HepG2 (cell line): Measurements from ENCODE around the gene COBL. TPM values are rescaled to one million over a fixed set of nuclear protein-coding genes. Genes with fewer than 3 reads are reported as not detected.

Experiments used
- ATAC-seq: fragments of 200-7000 bp; cut with Tn5 transposase; 3 replicates; pipeline ENCODE4 v1.9.1; 2020; ENCODE audit warnings: mild to moderate bottlenecking, moderate library complexity
- BruUV-seq: library from RNA; stranded (reverse); fragments of 400-500 nt; replicated peaks from 2 replicates; lab custom pipeline; 2021; lab: Mats Ljungman, UMichigan
- CTCF ChIA-PET: fragments of 300-600 bp; formaldehyde crosslinking; extraction: SDS; loops from one replicate; lab custom pipeline; 2021; ENCODE audit warnings: low total read pairs, inconsistent platforms, low intra/inter-chr PET ratio; lab: Yijun Ruan, JAX
- POLR2A ChIA-PET: fragments of 350-600 bp; sonication (Branson Sonifier 250); formaldehyde crosslinking; loops from one replicate; lab custom pipeline; 2020; ENCODE audit warnings: antibody characterized with exemption, inconsistent platforms; lab: Yijun Ruan, JAX
- DNase-seq: peaks from one replicate; pipeline ENCODE4 v3.0.0-alpha.2; 2015; ENCODE audit warnings: low spot score
- FAIRE-seq: peaks from 3 replicates; lab custom pipeline; 2011; peaks lifted over from hg19 to GRCh38; lab: Jason Lieb, UNC
- H2AFZ ChIP-seq: one replicate; pipeline ENCODE4 v1.6.1; 2011; ENCODE audit warnings: low read length, inconsistent platforms
- H3K27ac ChIP-seq: fragments of 300-600 bp; 3 replicates; pipeline ENCODE4 v1.8.0; 2011; ENCODE audit warnings: mixed run types, mild to moderate bottlenecking, mixed read lengths, low read length, inconsistent platforms; ENCODE audit not compliant: insufficient read depth; ENCODE audit errors: extremely low read length
- H3K27me3 ChIP-seq, 2 experiments: fragments of 200-600 bp in 1 of 2; 2 replicates in 1 of 2; 3 replicates in 1 of 2; pipeline versions ENCODE4 v1.6.0 to v1.8.0; 2011; ENCODE audit warnings: low read length in 2 of 2, mild to moderate bottlenecking in 2 of 2, moderate library complexity in 2 of 2, inconsistent platforms in 1 of 2; ENCODE audit not compliant: insufficient read depth in 2 of 2, control insufficient read depth in 1 of 2
- H3K36me3 ChIP-seq, 2 experiments: fragments of 200-600 bp in 1 of 2; replicated peaks in 1 of 2; 2 replicates in 1 of 2; 3 replicates in 1 of 2; pipeline versions ENCODE4 v1.5.1 to v1.8.0; 2011; ENCODE audit warnings: low read length in 2 of 2, inconsistent platforms in 1 of 2; ENCODE audit not compliant: insufficient read depth in 2 of 2, control insufficient read depth in 1 of 2
- H3K4me1 ChIP-seq: 2 replicates; pipeline ENCODE4 v1.5.1; 2012; ENCODE audit warnings: low read length, inconsistent platforms; ENCODE audit not compliant: insufficient read depth
- H3K4me2 ChIP-seq: 2 replicates; pipeline ENCODE4 v1.6.0; 2011; ENCODE audit warnings: low read depth, low read length, inconsistent platforms
- H3K4me3 ChIP-seq, 3 experiments: fragments of 200-600 bp in 1 of 3; sonication (generic), shearing (Covaris generic) in 1 of 3; replicated peaks in 1 of 3; 2 replicates each; pipeline ENCODE4 v1.5.1; 2011 to 2016; ENCODE audit warnings: low read length in 3 of 3, inconsistent platforms in 2 of 3, low read depth in 2 of 3, mild to moderate bottlenecking in 2 of 3, control low read depth in 1 of 3, mixed read lengths in 1 of 3; ENCODE audit not compliant: insufficient read depth in 1 of 3
- H3K79me2 ChIP-seq: one replicate; pipeline ENCODE4 v1.6.1; 2011; ENCODE audit warnings: low read length, inconsistent platforms; ENCODE audit not compliant: insufficient read depth
- H3K9ac ChIP-seq: 2 replicates; pipeline ENCODE4 v1.6.0; 2011; ENCODE audit warnings: mild to moderate bottlenecking, low read depth, low read length, inconsistent platforms; ENCODE audit not compliant: insufficient read depth
- H3K9me3 ChIP-seq: 2 replicates; pipeline ENCODE4 v1.5.1; 2012; ENCODE audit warnings: mild to moderate bottlenecking, low read length
- H4K20me1 ChIP-seq: 2 replicates; pipeline ENCODE4 v1.6.0; 2011; ENCODE audit warnings: inconsistent platforms, mild to moderate bottlenecking, low read length, moderate library complexity; ENCODE audit not compliant: insufficient read depth
- HNF4A ChIP-seq: sonication (generic); formaldehyde crosslinking; IDR thresholded peaks from 2 replicates; pipeline ENCODE4 v1.4.0; 2020; ENCODE audit warnings: missing genetic modification reagents
- IRF2 ChIP-seq: IDR thresholded peaks from 2 replicates; pipeline ENCODE4 v1.6.1; 2018; ENCODE audit warnings: missing genetic modification reagents, missing compliant biosample characterization
- ISL2 ChIP-seq: sonication (generic); formaldehyde crosslinking; IDR thresholded peaks from 2 replicates; pipeline ENCODE4 v1.5.0; 2020; ENCODE audit warnings: missing genetic modification reagents
- NFATC3 ChIP-seq: sonication (generic); formaldehyde crosslinking; IDR thresholded peaks from 2 replicates; pipeline ENCODE4 v1.5.1; 2020; ENCODE audit warnings: mild to moderate bottlenecking, missing genetic modification reagents
- PHF8 ChIP-seq: sonication (generic); formaldehyde crosslinking; IDR thresholded peaks from 2 replicates; pipeline ENCODE4 v1.5.0; 2020; ENCODE audit warnings: missing genetic modification reagents
- THAP11 ChIP-seq: IDR thresholded peaks from 2 replicates; pipeline ENCODE4 v1.6.1; 2016; ENCODE audit warnings: missing biosample characterization, missing genetic modification reagents
- ZMYM4 ChIP-seq: sonication (generic); formaldehyde crosslinking; IDR thresholded peaks from 2 replicates; pipeline ENCODE4 v1.8.1; 2023; ENCODE audit warnings: mild to moderate bottlenecking, missing genetic modification reagents
- ZNF160 ChIP-seq: sonication (generic); formaldehyde crosslinking; IDR thresholded peaks from 2 replicates; pipeline ENCODE4 v1.8.0; 2022; ENCODE audit warnings: mild to moderate bottlenecking, inconsistent platforms, missing genetic modification reagents
- ZNF260 ChIP-seq: sonication (generic); formaldehyde crosslinking; IDR thresholded peaks from 2 replicates; pipeline ENCODE4 v1.4.0; 2020; ENCODE audit warnings: missing genetic modification reagents, low read depth, mild to moderate bottlenecking, borderline replicate concordance
- ZNF432 ChIP-seq: sonication (generic); formaldehyde crosslinking; IDR thresholded peaks from 2 replicates; pipeline ENCODE4 v1.5.0; 2020; ENCODE audit warnings: missing genetic modification reagents, mild to moderate bottlenecking, borderline replicate concordance
- ZNF703 ChIP-seq: sonication (generic); formaldehyde crosslinking; IDR thresholded peaks from 2 replicates; pipeline ENCODE4 v1.5.1; 2020; ENCODE audit warnings: missing genetic modification reagents, mild to moderate bottlenecking, moderate library complexity, borderline replicate concordance
- ZNF782 ChIP-seq: sonication (generic); formaldehyde crosslinking; IDR thresholded peaks from 2 replicates; pipeline ENCODE4 v1.4.0; 2020; ENCODE audit warnings: missing genetic modification reagents, mild to moderate bottlenecking, borderline replicate concordance
- ZNF792 ChIP-seq: IDR thresholded peaks from 2 replicates; pipeline ENCODE4 v1.6.1; 2016
- ZSCAN21 ChIP-seq: sonication (generic); formaldehyde crosslinking; IDR thresholded peaks from 2 replicates; pipeline ENCODE4 v1.8.0; 2022; ENCODE audit warnings: mild to moderate bottlenecking, missing genetic modification reagents, moderate library complexity, borderline replicate concordance
- ZZZ3 ChIP-seq: sonication (generic); formaldehyde crosslinking; IDR thresholded peaks from 2 replicates; pipeline ENCODE4 v1.4.0; 2020; ENCODE audit warnings: missing genetic modification reagents, mild to moderate bottlenecking, borderline replicate concordance
- WGBS: methylation state at CpG from one replicate; pipeline ENCODE4 v1.1.6; 2017; ENCODE audit warnings: low lambda C conversion rate; 5-methylcytosine and 5-hydroxymethylcytosine counted together
- in situ Hi-C: cut with HindIII; loops from 2 replicates; pipeline ENCODE4 v1.10.0; 2017; ENCODE audit warnings: low pct_unique_long_range_greater_than_20kb; ENCODE audit not compliant: extremely low pct_ligation_motif_present
- intact Hi-C: fragments of 100-400 bp; cut with micrococcal nuclease; formaldehyde crosslinking; loops from one replicate; pipeline ENCODE4 v1.10.0; 2022; ENCODE audit not compliant: unreplicated experiment
- polyA plus RNA-seq, 8 experiments: library from polyadenylated mRNA; depleted of rRNA in 3 of 8; stranded (reverse) in 7 of 8; unstranded in 1 of 8; fragments of >200 nt; fragmentation: Illumina TruSeq in 4 of 8; extraction: Trizol in 4 of 8; gene quantifications; 2 replicates each; pipeline versions ENCODE4 v1.2.1 to v1.2.3, GENCODE V29; 2011 to 2016; ENCODE audit warnings: low read depth in 4 of 8, missing spikeins in 1 of 8, mixed read lengths in 1 of 8; ENCODE audit not compliant: insufficient read depth in 1 of 8
- total RNA-seq, 5 experiments: library from RNA; depleted of rRNA; stranded (reverse); fragments of >200 nt; fragmentation: Illumina TruSeq; extraction: Trizol; gene quantifications; 2 replicates each; pipeline ENCODE4 v1.2.3, GENCODE V29; 2016; ENCODE audit warnings: low read depth in 1 of 5
- TF ChIP-seq, protein P1 (sequence below): sonication (generic); formaldehyde crosslinking; conservative IDR thresholded peaks from 2 replicates; pipeline ENCODE4 v1.8.0; 2022; ENCODE audit warnings: mild to moderate bottlenecking, moderate library complexity, missing genetic modification reagents
- TF ChIP-seq, protein P2 (sequence below): sonication (generic); formaldehyde crosslinking; IDR thresholded peaks from 2 replicates; pipeline ENCODE4 v1.5.1; 2020; ENCODE audit warnings: mild to moderate bottlenecking, moderate library complexity, missing genetic modification reagents
- TF ChIP-seq, protein P3 (sequence below): sonication (generic); formaldehyde crosslinking; IDR thresholded peaks from 2 replicates; pipeline ENCODE4 v1.8.0; 2022; ENCODE audit warnings: mild to moderate bottlenecking, missing genetic modification reagents, borderline replicate concordance

Gene COBL
- total and polyA plus RNA-seq, 2 of the 13 experiments (the other 11 are each of a cell fraction or from before 2014, with no cell fraction given), result 3.8 to 4.9 TPM

DNA sequence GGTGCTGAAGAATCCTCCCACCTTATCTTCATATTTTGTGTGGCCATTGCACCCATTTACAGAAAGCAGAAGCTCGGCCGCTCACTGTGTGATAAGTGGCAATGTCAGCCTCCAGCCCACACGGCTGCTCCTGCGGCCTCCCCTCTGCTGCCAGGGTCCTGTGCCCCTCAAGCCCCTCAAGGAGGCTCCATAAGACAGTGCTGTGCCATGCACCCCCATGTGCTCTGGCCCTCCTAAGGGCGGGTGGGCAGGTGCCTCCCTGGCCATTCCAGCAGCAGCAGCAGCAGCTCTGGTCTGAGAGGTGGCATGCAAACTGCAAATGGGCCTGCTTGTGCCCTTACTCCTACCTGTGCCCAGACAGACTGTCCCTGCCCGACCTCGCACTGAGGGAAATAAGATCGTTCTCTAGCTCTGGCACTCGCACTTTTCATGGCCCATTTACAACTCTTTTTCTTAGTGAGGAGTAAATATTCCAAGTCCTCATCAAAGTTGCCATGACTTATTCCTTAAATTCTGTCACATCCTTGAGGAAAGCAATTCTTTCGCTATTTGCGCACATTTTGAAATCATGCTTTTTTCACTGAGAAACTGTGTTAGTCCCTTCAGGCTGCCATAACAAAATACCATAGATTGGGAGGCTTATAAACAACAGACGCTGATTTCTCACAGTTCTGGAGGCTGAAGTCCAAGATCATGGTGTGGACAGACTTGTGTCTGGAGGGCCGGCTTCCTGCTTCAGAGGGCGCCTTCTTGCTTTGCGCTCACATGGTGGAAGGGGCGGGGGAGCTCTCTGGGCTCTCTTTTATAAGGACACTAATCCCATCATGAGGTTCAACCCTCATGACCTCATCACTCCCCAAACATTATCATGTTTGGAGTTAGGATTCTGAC lies 187.8 kb downstream of the COBL start (continued):
- TF ChIP-seq, protein P1, sequence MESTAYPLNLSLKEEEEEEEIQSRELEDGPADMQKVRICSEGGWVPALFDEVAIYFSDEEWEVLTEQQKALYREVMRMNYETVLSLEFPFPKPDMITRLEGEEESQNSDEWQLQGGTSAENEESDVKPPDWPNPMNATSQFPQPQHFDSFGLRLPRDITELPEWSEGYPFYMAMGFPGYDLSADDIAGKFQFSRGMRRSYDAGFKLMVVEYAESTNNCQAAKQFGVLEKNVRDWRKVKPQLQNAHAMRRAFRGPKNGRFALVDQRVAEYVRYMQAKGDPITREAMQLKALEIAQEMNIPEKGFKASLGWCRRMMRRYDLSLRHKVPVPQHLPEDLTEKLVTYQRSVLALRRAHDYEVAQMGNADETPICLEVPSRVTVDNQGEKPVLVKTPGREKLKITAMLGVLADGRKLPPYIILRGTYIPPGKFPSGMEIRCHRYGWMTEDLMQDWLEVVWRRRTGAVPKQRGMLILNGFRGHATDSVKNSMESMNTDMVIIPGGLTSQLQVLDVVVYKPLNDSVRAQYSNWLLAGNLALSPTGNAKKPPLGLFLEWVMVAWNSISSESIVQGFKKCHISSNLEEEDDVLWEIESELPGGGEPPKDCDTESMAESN (CRISPR knock-in tag), result no peak
- TF ChIP-seq ZZZ3 (CRISPR knock-in tag) (no peak), ZNF432 (CRISPR knock-in tag) (no peak)
- TF ChIP-seq, all 625 proteins: peak for 0

DNA sequence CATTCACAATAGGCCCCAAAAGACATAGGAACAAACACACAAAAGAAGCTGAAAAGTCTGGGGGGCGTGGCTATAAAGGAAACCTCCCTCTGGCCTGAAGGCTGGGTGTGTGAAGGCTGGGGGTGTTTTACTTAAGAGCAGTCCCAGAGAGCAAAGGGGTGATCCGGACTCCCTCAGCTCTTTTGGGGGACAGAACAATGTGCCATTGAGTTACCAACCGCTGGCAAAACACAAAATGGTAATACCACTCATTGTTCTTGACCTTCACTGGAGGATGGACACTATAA lies 189.0 kb downstream of the COBL start:
- 52% methylated on average over 3 of the region's 3 CpGs for WGBS
- Histone ChIP-seq H3K9me3 (no peaks in the 10 kb centered on the region), H3K4me1 (no peaks in the 10 kb centered on the region), H3K9ac (no peak overlapping the region), H3K79me2 (no peaks in the 10 kb centered on the region), H4K20me1 (no peaks in the 10 kb centered on the region), H2AFZ (no peak overlapping the region), H3K4me2 (no peak overlapping the region), H3K36me3 (no peaks in the 10 kb centered on the region; a peak in 1 of 5 replicates), H3K27me3 (no peaks in the 10 kb centered on the region), H3K4me3 (no peak overlapping the region), H3K27ac (no peak overlapping the region)
- FAIRE-seq (no peak), DNase-seq (no peak), ATAC-seq (no peak)
- POLR2A ChIA-PET, result no interaction called here
- in situ Hi-C loops (loop anchor here (25.0 kb wide), 1 partner anchor 665 kb away; the partner anchor contains the start of gene FIGNL1), intact Hi-C loops (no loop called here)
- CTCF ChIA-PET, result no interaction called here
- no TSS peak for BruUV-seq
- TF ChIP-seq THAP11 (CRISPR knock-in tag), result no peak
- TF ChIP-seq, protein P2, sequence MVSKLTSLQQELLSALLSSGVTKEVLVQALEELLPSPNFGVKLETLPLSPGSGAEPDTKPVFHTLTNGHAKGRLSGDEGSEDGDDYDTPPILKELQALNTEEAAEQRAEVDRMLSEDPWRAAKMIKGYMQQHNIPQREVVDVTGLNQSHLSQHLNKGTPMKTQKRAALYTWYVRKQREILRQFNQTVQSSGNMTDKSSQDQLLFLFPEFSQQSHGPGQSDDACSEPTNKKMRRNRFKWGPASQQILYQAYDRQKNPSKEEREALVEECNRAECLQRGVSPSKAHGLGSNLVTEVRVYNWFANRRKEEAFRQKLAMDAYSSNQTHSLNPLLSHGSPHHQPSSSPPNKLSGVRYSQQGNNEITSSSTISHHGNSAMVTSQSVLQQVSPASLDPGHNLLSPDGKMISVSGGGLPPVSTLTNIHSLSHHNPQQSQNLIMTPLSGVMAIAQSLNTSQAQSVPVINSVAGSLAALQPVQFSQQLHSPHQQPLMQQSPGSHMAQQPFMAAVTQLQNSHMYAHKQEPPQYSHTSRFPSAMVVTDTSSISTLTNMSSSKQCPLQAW (CRISPR knock-in tag), result no peak
- TF ChIP-seq ZNF260 (CRISPR knock-in tag), result no peak
- TF ChIP-seq HNF4A (CRISPR knock-in tag), result no peak
- TF ChIP-seq, protein P3, sequence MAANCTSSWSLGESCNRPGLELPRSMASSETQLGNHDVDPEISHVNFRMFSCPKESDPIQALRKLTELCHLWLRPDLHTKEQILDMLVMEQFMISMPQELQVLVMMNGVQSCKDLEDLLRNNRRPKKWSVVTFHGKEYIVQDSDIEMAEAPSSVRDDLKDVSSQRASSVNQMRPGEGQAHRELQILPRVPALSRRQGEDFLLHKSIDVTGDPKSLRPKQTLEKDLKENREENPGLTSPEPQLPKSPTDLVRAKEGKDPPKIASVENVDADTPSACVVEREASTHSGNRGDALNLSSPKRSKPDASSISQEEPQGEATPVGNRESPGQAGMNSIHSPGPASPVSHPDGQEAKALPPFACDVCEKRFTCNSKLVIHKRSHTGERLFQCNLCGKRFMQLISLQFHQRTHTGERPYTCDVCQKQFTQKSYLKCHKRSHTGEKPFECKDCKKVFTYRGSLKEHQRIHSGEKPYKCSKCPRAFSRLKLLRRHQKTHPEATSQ, result no peak
- no peak for TF ChIP-seq ZNF160 (CRISPR knock-in tag)
- TF ChIP-seq IRF2, result no peak
- TF ChIP-seq PHF8 (CRISPR knock-in tag), result no peak
- TF ChIP-seq ZMYM4 (CRISPR knock-in tag), result no peak
- TF ChIP-seq ZNF792 (CRISPR knock-in tag), result no peak
- TF ChIP-seq ISL2 (CRISPR knock-in tag), result no peak
- TF ChIP-seq NFATC3, result no peak
- TF ChIP-seq ZNF703 (CRISPR knock-in tag), result no peak
- TF ChIP-seq ZNF782 (CRISPR knock-in tag), result no peak
- TF ChIP-seq ZSCAN21 (CRISPR knock-in tag), result no peak
